DOHH2 (cell line): ENCODE results near the gene LTB4R2.

Experiments
- H3F3A ChIP-seq: fragments of 200-600 bp; sonication (generic), shearing (Covaris generic); 2 replicates; pipeline ENCODE4 v1.6.0; 2016; ENCODE audit warnings: antibody characterized with exemption, mild to moderate bottlenecking; ENCODE audit not compliant: control insufficient read depth, insufficient read depth
- H3K27ac ChIP-seq: fragments of 200-600 bp; sonication (generic); 2 replicates; pipeline ENCODE4 v1.5.1; 2014; ENCODE audit warnings: low read depth, mild to moderate bottlenecking, low read length, moderate library complexity
- H3K27me3 ChIP-seq: fragments of 200-600 bp; sonication (generic); 2 replicates; pipeline ENCODE4 v1.6.1; 2014; ENCODE audit warnings: mild to moderate bottlenecking, low read length, mixed read lengths; ENCODE audit not compliant: control insufficient read depth
- H3K36me3 ChIP-seq: fragments of 200-600 bp; sonication (generic); 2 replicates; pipeline ENCODE4 v1.6.1; 2014; ENCODE audit warnings: mild to moderate bottlenecking, low read length, moderate library complexity, mixed read lengths; ENCODE audit not compliant: control insufficient read depth
- H3K4me1 ChIP-seq: fragments of 200-600 bp; sonication (generic); 2 replicates; pipeline ENCODE4 v1.6.1; 2014; ENCODE audit warnings: mild to moderate bottlenecking, low read length, mixed read lengths; ENCODE audit not compliant: control insufficient read depth
- H3K4me2 ChIP-seq: fragments of 200-600 bp; sonication (generic); 2 replicates; pipeline ENCODE4 v1.6.0; 2014; ENCODE audit warnings: mild to moderate bottlenecking, low read length, moderate library complexity
- H3K4me3 ChIP-seq: fragments of 200-600 bp; sonication (generic); 2 replicates; pipeline ENCODE4 v1.5.1; 2014; ENCODE audit warnings: mild to moderate bottlenecking, low read length, mixed read lengths
- H3K79me2 ChIP-seq: fragments of 200-600 bp; sonication (generic); 2 replicates; pipeline ENCODE4 v1.6.1; 2014; ENCODE audit warnings: mild to moderate bottlenecking, low read length, mixed read lengths; ENCODE audit not compliant: control insufficient read depth
- H3K9me2 ChIP-seq: fragments of 200-600 bp; sonication (generic); replicated peaks from 2 replicates; pipeline ENCODE4 v1.6.1; 2014; ENCODE audit warnings: mild to moderate bottlenecking, low read length, mixed read lengths; ENCODE audit not compliant: control insufficient read depth
- H3K9me3 ChIP-seq: fragments of 200-600 bp; sonication (generic); 2 replicates; pipeline ENCODE4 v1.6.1; 2014; ENCODE audit warnings: antibody characterized with exemption, low read length, mixed read lengths; ENCODE audit not compliant: control insufficient read depth, insufficient read depth
- H4K20me1 ChIP-seq: fragments of 200-600 bp; sonication (generic); 2 replicates; pipeline ENCODE4 v1.6.0; 2014; ENCODE audit warnings: low read depth, mild to moderate bottlenecking, antibody characterized with exemption, low read length, moderate library complexity; ENCODE audit not compliant: control insufficient read depth, insufficient read depth
- CTCF ChIP-seq: fragments of 200-600 bp; sonication (generic); IDR thresholded peaks from one replicate; pipeline ENCODE4 v1.5.1; 2014; ENCODE audit warnings: antibody characterized with exemption, mild to moderate bottlenecking, low read depth, low read length; ENCODE audit not compliant: poor library complexity, severe bottlenecking
- EZH2phosphoT487 ChIP-seq: fragments of 200-600 bp; sonication (generic); IDR thresholded peaks from 2 replicates; pipeline ENCODE4 v1.6.1; 2017; ENCODE audit warnings: borderline replicate concordance, mild to moderate bottlenecking, antibody characterized with exemption, low read length, moderate library complexity, mixed read lengths

LTB4R2 gene

GRCh38 chr14:24296341-24297157 is 13.4 kb upstream of the LTB4R2 start:
- Histone ChIP-seq H3K36me3 (peaks cover 39% of the 10 kb centered on the region), H3K4me3 (no peak overlapping the region), H3K27ac (no peak overlapping the region), H3K9me2 (no peaks in the 10 kb centered on the region), H3K79me2 (peaks cover 30% of the 10 kb centered on the region), H3K9me3 (no peaks in the 10 kb centered on the region), H3F3A (0 out of 2 replicates have a peak, but pooled peaks cover 3% of the 10 kb centered on the region), H3K4me1 (peaks cover 32% of the 10 kb centered on the region), H3K4me2 (peak overlapping the region; percentile 32; the same call in 1 of the 2 replicates), H4K20me1 (no peaks in the 10 kb centered on the region; the same call in 1 of the 2 replicates), H3K27me3 (no peaks in the 10 kb centered on the region)
- TF ChIP-seq CTCF = peak; percentile 84
- no peak for TF ChIP-seq EZH2phosphoT487

GRCh38 chr14:24297190-24297964 is 12.6 kb upstream of the LTB4R2 start:
- Histone ChIP-seq H3F3A (0 out of 2 replicates have a peak, but pooled peaks cover 3% of the 10 kb centered on the region), H3K27me3 (no peaks in the 10 kb centered on the region), H4K20me1 (no peaks in the 10 kb centered on the region; the same call in 1 of the 2 replicates), H3K9me3 (no peaks in the 10 kb centered on the region), H3K79me2 (peaks cover 34% of the 10 kb centered on the region), H3K9me2 (no peaks in the 10 kb centered on the region), H3K27ac (no peak overlapping the region), H3K4me1 (peaks cover 32% of the 10 kb centered on the region), H3K4me3 (no peak overlapping the region), H3K36me3 (peaks cover 41% of the 10 kb centered on the region), H3K4me2 (peak overlapping the region; percentile 32; the same call in 1 of the 2 replicates)
- TF ChIP-seq EZH2phosphoT487 = no peak
- peak; percentile 57 for TF ChIP-seq CTCF

- peak overlapping the region; percentile 87 for H3K4me3 ChIP-seq
- no peak overlapping the region for H3K27ac ChIP-seq
- H4K20me1 ChIP-seq = no peaks in the 10 kb centered on the region; the same call in 1 of the 2 replicates
- no peaks in the 10 kb centered on the region for H3K9me2 ChIP-seq
- peaks cover 51% of the 10 kb centered on the region for H3K36me3 ChIP-seq
- peak overlapping the region; percentile 72 for H3K4me2 ChIP-seq
- H3K27me3 ChIP-seq = no peaks in the 10 kb centered on the region
- TF ChIP-seq EZH2phosphoT487 (no peak), CTCF (no peak)
- H3K79me2 ChIP-seq = peaks cover 34% of the 10 kb centered on the region
- no peaks in the 10 kb centered on the region for H3K9me3 ChIP-seq
- H3K4me1 ChIP-seq = peaks cover 32% of the 10 kb centered on the region
- 0 out of 2 replicates have a peak, but pooled peaks cover 3% of the 10 kb centered on the region for H3F3A ChIP-seq
These were observed 11.1 kb upstream of the LTB4R2 start for GRCh38 chr14:24298892-24299254.
